ENCODE measurements around the gene ZNF507. TPM values are rescaled to one million over a fixed set of nuclear protein-coding genes. Genes with fewer than 3 reads are reported as not detected.

ZNF507 gene
- total RNA-seq, 1 donor from 2014 or later: 32.5 TPM

DNA sequence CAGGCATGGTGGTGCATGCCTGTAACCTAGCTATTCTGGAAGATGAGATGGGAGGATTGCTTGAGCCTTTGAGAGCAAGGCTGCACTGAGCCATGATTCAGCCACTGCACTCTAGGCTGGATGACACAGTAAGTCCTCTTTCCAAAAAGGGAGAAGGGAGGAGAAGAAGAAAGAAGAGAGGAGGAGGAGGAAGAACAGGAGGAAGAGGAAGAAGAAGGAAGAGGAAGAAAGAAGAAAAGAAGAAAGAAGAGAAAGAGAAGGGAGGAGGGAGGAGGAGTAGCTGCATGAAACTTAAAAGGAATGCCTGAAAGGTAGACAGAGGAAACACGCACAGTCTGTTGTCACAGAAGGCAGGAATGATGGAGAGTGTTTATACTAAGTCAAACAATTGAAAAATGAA is 56.6 kb downstream of the ZNF507 start:
- no peaks in the 10 kb centered on the region for H3K9me3 Mint-ChIP-seq
- H3K27me3 Mint-ChIP-seq: no peaks in the 10 kb centered on the region
- peak overlapping the region; percentile 53 for H3K4me3 Mint-ChIP-seq
- H3K27ac Mint-ChIP-seq: peak overlapping the region; percentile 36
- peaks cover 26% of the 10 kb centered on the region for H3K4me1 Mint-ChIP-seq (ENCODE audit: unreplicated experiment)
- H3K36me3 Mint-ChIP-seq: no peaks in the 10 kb centered on the region
- TF ChIP-seq, protein P1, sequence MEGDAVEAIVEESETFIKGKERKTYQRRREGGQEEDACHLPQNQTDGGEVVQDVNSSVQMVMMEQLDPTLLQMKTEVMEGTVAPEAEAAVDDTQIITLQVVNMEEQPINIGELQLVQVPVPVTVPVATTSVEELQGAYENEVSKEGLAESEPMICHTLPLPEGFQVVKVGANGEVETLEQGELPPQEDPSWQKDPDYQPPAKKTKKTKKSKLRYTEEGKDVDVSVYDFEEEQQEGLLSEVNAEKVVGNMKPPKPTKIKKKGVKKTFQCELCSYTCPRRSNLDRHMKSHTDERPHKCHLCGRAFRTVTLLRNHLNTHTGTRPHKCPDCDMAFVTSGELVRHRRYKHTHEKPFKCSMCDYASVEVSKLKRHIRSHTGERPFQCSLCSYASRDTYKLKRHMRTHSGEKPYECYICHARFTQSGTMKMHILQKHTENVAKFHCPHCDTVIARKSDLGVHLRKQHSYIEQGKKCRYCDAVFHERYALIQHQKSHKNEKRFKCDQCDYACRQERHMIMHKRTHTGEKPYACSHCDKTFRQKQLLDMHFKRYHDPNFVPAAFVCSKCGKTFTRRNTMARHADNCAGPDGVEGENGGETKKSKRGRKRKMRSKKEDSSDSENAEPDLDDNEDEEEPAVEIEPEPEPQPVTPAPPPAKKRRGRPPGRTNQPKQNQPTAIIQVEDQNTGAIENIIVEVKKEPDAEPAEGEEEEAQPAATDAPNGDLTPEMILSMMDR (conservative IDR thresholded peaks at IDR 0.05): no peak
- DNase-seq (ENCODE audit: extremely low spot score, unreplicated experiment): no peak

DNA sequence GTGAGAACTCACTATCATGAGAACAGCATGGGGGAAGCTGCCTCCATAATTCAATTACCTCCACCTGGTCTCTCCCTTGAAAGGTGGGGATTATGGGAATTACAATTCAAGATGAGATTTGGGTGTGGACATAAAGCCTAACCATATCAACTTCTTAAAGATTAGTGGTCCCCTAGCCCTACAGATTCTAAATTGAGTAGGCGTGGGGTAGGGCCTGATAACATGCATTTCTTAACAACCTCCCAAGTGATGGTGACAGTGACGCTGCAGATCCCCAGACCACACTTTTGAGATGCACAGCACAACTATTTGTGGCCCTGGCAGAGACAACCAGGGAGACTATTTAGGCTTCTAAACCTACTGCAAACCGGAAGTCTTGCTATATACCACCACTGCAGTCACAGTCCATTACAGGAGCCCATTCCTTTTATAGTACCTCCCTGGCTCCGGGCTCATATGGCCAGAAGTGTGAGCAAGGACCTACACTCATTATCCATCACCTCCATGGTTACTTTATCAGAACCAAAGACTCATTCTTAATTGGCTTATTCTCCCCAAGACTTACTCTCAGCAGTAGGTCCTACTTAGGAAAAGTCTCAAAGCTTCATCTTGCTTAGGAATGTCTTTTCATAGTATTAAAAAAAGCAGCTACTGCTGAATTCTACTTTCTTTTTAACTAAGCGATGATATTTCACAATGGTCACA is 58.0 kb downstream of the ZNF507 start:
- H3K36me3 Mint-ChIP-seq: peaks cover 11% of the 10 kb centered on the region
- TF ChIP-seq, protein P1 (conservative IDR thresholded peaks at IDR 0.05): no peak
- peak overlapping the region; percentile 91 for H3K4me3 Mint-ChIP-seq
- H3K9me3 Mint-ChIP-seq: no peaks in the 10 kb centered on the region
- peak overlapping the region; percentile 90 for H3K27ac Mint-ChIP-seq
- peaks cover 30% of the 10 kb centered on the region for H3K4me1 Mint-ChIP-seq (ENCODE audit: unreplicated experiment)
- no peaks in the 10 kb centered on the region for H3K27me3 Mint-ChIP-seq
- no peak for DNase-seq (ENCODE audit: extremely low spot score, unreplicated experiment)

DNA sequence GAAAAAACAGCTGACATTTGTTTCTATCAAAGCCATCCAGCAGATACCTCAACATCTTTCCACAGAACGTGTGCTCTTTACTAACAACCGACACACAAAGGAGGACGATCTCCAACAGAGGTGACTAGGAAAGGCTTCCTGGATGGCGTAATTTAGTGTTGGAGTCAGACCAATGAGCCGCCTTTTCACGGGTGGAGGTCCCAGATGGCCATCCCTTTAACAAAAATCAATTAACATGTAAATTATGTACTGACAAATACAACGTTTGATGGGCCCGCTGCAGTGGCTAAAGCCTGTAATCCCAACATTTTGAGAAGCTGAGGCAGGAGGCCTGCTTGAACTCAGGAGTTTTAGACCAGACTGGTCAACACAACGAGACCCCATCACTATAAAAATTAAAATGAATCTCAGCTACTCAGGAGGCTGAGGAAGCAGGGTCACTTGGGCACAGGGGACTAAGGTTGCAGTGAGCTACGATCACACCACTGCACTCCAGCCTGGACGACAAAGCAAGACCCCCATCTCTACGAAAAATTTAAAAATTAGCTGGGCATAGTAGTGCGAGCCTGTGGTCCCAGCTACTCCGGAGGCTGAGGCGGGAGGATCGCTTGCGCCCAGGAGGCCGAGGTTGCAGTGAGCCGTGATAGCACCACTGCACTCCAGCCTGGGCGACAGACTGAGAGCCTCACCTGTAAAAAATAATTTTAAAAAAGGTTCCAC is 59.0 kb downstream of the ZNF507 start:
- Mint-ChIP-seq H3K27ac (peak overlapping the region; percentile 90), H3K27me3 (no peaks in the 10 kb centered on the region), H3K4me3 (peak overlapping the region; percentile 91), H3K36me3 (peaks cover 20% of the 10 kb centered on the region), H3K4me1 (ENCODE audit: unreplicated experiment) (peaks cover 31% of the 10 kb centered on the region), H3K9me3 (no peaks in the 10 kb centered on the region)
- no peak for DNase-seq (ENCODE audit: extremely low spot score, unreplicated experiment)
- TF ChIP-seq, protein P1 (conservative IDR thresholded peaks at IDR 0.05): no peak

DNA sequence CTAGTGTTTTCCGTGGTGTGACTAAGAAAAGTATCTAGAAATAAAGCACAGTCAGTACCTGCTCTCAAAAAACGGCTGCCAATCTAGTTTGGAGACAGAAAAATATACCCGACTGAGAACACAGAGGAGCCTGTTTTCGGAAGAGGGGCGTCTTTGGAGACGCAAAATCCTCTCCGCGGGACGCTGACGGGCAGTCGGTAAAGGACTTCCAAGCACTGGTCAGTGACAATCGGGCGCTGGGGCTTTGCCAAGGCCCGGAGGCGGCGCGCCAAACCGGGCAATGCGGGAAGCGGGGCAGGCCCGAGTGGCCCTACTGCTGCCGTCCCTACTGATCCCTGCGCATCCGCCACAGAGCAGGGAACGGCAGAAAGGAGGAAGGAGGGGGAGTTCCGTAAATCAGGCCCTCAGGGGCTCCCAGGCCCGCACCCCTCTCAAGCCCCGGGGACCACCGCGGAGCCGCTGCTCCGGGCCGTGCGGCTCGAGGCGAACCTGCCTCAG is 59.6 kb downstream of the ZNF507 start:
- TF ChIP-seq, protein P1 (conservative IDR thresholded peaks at IDR 0.05): no peak
- peaks cover 31% of the 10 kb centered on the region for H3K4me1 Mint-ChIP-seq (ENCODE audit: unreplicated experiment)
- H3K27ac Mint-ChIP-seq: peak overlapping the region; percentile 90
- peak overlapping the region; percentile 91 for H3K4me3 Mint-ChIP-seq
- no peaks in the 10 kb centered on the region for H3K27me3 Mint-ChIP-seq
- H3K36me3 Mint-ChIP-seq: peaks cover 25% of the 10 kb centered on the region
- H3K9me3 Mint-ChIP-seq: no peaks in the 10 kb centered on the region
- DNase-seq (ENCODE audit: extremely low spot score, unreplicated experiment): peak; percentile 71

DNA sequence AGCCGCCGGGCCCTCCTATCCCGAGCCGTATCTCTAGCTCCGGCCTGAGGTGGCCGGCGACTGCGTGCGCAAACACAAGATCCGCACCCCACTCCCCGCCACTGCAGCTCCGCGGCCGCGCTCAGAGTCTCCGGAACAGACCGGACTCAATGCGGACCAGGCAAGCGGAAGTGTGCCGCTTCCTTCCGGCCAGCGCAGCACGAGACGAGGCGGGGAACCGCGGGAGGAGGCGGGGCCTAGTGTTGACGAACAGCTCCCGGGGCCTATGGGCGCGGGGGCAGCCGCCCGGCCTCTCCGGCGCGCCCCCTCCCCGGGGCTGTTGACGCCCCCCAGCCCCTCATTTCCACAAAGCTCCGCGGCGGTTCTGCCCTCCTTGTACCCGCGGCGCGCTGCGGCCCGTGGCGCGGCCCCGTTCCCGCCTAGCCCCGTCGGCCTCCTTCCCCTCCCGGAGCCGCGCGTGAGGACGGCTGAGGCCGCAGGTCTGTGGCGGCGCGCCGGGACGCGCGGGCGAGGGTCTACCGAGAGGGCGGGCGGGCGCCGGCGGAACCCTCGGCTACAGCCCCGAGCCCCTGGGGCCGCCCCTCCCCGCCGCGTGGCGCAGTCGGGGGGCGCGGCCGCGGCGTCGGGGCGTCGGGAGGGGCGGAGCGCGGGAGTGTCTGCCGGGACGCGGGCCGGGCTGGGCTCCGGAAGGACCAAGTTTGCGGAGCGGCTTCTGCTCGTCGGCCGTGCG is 60.2 kb downstream of the ZNF507 start, which contains the start of gene DPY19L3:
TSS of gene DPY19L3 (plus strand) at position 340 of the 730 bp plus-strand sequence. CDS start 2,484 bp downstream, outside the sequence.
- no peaks in the 10 kb centered on the region for H3K27me3 Mint-ChIP-seq
- no peaks in the 10 kb centered on the region for H3K9me3 Mint-ChIP-seq
- DNase-seq (ENCODE audit: extremely low spot score, unreplicated experiment): peak; percentile 98
- TF ChIP-seq, protein P1 (conservative IDR thresholded peaks at IDR 0.05): no peak
- H3K4me3 Mint-ChIP-seq: peak within 1 kb of the TSS; percentile 91
- H3K36me3 Mint-ChIP-seq: peaks cover 28% of the 10 kb centered on the region
- H3K4me1 Mint-ChIP-seq (ENCODE audit: unreplicated experiment): peaks cover 31% of the 10 kb centered on the region
- H3K27ac Mint-ChIP-seq: peak within 1 kb of the TSS; percentile 90

All from type B pancreatic cell (in vitro differentiated cells).